HepG2 (cell line): ENCODE measurements around the gene ITIH2. TPM values are rescaled to one million over a fixed set of nuclear protein-coding genes. Genes with fewer than 3 reads are reported as not detected.

ENCODE experiments used
- AKAP8 ChIP-seq: sonication (generic); formaldehyde crosslinking; IDR thresholded peaks from 2 replicates; pipeline ENCODE4 v1.5.1; 2020; ENCODE audit warnings: mild to moderate bottlenecking, missing genetic modification reagents
- CBX2 ChIP-seq, 2 experiments: fragments of 200-600 bp in 1 of 2; sonication (generic); formaldehyde crosslinking in 1 of 2; IDR thresholded peaks; 2 replicates each; pipeline versions ENCODE4 v1.7.0 to v1.8.1; 2018 to 2022; ENCODE audit warnings: low read depth in 2 of 2, low read length in 1 of 2, mild to moderate bottlenecking in 1 of 2, missing genetic modification reagents in 1 of 2
- MIER3 ChIP-seq: IDR thresholded peaks from 2 replicates; pipeline ENCODE4 v1.6.1; 2016; ENCODE audit warnings: missing compliant biosample characterization, borderline replicate concordance
- MTERF4 ChIP-seq: sonication (generic); formaldehyde crosslinking; IDR thresholded peaks from 2 replicates; pipeline ENCODE4 v1.8.0; 2023; ENCODE audit warnings: mild to moderate bottlenecking, missing genetic modification reagents
- SMARCC2 ChIP-seq: fragments of 450-650 bp; IDR thresholded peaks from 2 replicates; pipeline ENCODE4 v1.6.1; 2017; ENCODE audit warnings: antibody characterized with exemption, mild to moderate bottlenecking
- THAP11 ChIP-seq: IDR thresholded peaks from 2 replicates; pipeline ENCODE4 v1.6.1; 2016; ENCODE audit warnings: missing biosample characterization, missing genetic modification reagents
- YEATS2 ChIP-seq: sonication (generic); formaldehyde crosslinking; IDR thresholded peaks from 2 replicates; pipeline ENCODE4 v1.4.0; 2020; ENCODE audit warnings: missing genetic modification reagents, borderline replicate concordance
- ZFYVE20 ChIP-seq: sonication (generic); formaldehyde crosslinking; IDR thresholded peaks from 2 replicates; pipeline ENCODE4 v1.8.0; 2023; ENCODE audit warnings: low read depth, mild to moderate bottlenecking, moderate library complexity, missing genetic modification reagents, borderline replicate concordance
- ZNF496 ChIP-seq: sonication (generic); formaldehyde crosslinking; IDR thresholded peaks from 2 replicates; pipeline ENCODE4 v1.8.1; 2023; ENCODE audit warnings: mild to moderate bottlenecking, moderate library complexity, missing genetic modification reagents; ENCODE audit not compliant: insufficient replicate concordance
- ZNF563 ChIP-seq: sonication (generic); formaldehyde crosslinking; IDR thresholded peaks from 2 replicates; pipeline ENCODE4 v1.8.0; 2022; ENCODE audit warnings: mild to moderate bottlenecking, moderate library complexity, missing genetic modification reagents
- ZNF660 ChIP-seq: sonication (generic); formaldehyde crosslinking; IDR thresholded peaks from 2 replicates; pipeline ENCODE4 v1.5.1; 2020; ENCODE audit warnings: mild to moderate bottlenecking, low read depth, missing genetic modification reagents, borderline replicate concordance
- ZNF713 ChIP-seq: sonication (generic); formaldehyde crosslinking; IDR thresholded peaks from 2 replicates; pipeline ENCODE4 v1.4.0; 2020; ENCODE audit warnings: mild to moderate bottlenecking, missing genetic modification reagents
- polyA plus RNA-seq, 8 experiments: library from polyadenylated mRNA; depleted of rRNA in 3 of 8; stranded (reverse) in 7 of 8; unstranded in 1 of 8; fragments of >200 nt; fragmentation: Illumina TruSeq in 4 of 8; extraction: Trizol in 4 of 8; gene quantifications; 2 replicates each; pipeline versions ENCODE4 v1.2.1 to v1.2.3, GENCODE V29; 2011 to 2016; ENCODE audit warnings: low read depth in 4 of 8, missing spikeins in 1 of 8, mixed read lengths in 1 of 8; ENCODE audit not compliant: insufficient read depth in 1 of 8
- total RNA-seq, 5 experiments: library from RNA; depleted of rRNA; stranded (reverse); fragments of >200 nt; fragmentation: Illumina TruSeq; extraction: Trizol; gene quantifications; 2 replicates each; pipeline ENCODE4 v1.2.3, GENCODE V29; 2016; ENCODE audit warnings: low read depth in 1 of 5
- TF ChIP-seq, protein P1 (sequence below): sonication (generic); formaldehyde crosslinking; IDR thresholded peaks from 2 replicates; pipeline ENCODE4 v1.5.1; 2020; ENCODE audit warnings: mild to moderate bottlenecking, missing genetic modification reagents, moderate library complexity
- TF ChIP-seq, protein P2 (sequence below): sonication (generic); formaldehyde crosslinking; conservative IDR thresholded peaks from 2 replicates; pipeline ENCODE4 v1.4.0; 2020; ENCODE audit warnings: missing genetic modification reagents
- TF ChIP-seq, protein P3 (sequence below): IDR thresholded peaks from 2 replicates; pipeline ENCODE4 v1.6.1; 2012; ENCODE audit warnings: low read length, improper control_type of control experiment
- TF ChIP-seq, protein P4 (sequence below): IDR thresholded peaks from 2 replicates; pipeline ENCODE4 v1.6.1; 2018; ENCODE audit warnings: missing genetic modification reagents

The ITIH2 gene
- total and polyA plus RNA-seq, 2 of the 13 experiments (the other 11 are each of a cell fraction or from before 2014, with no cell fraction given), result 1,197 to 1,427 TPM

GRCh38 chr10:7707102-7707501 is 4.0 kb downstream of the ITIH2 start (continued):
- TF ChIP-seq, protein P1, sequence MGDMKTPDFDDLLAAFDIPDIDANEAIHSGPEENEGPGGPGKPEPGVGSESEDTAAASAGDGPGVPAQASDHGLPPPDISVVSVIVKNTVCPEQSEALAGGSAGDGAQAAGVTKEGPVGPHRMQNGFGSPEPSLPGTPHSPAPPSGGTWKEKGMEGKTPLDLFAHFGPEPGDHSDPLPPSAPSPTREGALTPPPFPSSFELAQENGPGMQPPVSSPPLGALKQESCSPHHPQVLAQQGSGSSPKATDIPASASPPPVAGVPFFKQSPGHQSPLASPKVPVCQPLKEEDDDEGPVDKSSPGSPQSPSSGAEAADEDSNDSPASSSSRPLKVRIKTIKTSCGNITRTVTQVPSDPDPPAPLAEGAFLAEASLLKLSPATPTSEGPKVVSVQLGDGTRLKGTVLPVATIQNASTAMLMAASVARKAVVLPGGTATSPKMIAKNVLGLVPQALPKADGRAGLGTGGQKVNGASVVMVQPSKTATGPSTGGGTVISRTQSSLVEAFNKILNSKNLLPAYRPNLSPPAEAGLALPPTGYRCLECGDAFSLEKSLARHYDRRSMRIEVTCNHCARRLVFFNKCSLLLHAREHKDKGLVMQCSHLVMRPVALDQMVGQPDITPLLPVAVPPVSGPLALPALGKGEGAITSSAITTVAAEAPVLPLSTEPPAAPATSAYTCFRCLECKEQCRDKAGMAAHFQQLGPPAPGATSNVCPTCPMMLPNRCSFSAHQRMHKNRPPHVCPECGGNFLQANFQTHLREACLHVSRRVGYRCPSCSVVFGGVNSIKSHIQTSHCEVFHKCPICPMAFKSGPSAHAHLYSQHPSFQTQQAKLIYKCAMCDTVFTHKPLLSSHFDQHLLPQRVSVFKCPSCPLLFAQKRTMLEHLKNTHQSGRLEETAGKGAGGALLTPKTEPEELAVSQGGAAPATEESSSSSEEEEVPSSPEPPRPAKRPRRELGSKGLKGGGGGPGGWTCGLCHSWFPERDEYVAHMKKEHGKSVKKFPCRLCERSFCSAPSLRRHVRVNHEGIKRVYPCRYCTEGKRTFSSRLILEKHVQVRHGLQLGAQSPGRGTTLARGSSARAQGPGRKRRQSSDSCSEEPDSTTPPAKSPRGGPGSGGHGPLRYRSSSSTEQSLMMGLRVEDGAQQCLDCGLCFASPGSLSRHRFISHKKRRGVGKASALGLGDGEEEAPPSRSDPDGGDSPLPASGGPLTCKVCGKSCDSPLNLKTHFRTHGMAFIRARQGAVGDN (CRISPR knock-in tag), result no peak
- no peak for TF ChIP-seq ZFYVE20 (CRISPR knock-in tag)
- no peak for TF ChIP-seq MTERF4 (CRISPR knock-in tag)
- no peak for TF ChIP-seq ZNF713
- TF ChIP-seq, protein P2, sequence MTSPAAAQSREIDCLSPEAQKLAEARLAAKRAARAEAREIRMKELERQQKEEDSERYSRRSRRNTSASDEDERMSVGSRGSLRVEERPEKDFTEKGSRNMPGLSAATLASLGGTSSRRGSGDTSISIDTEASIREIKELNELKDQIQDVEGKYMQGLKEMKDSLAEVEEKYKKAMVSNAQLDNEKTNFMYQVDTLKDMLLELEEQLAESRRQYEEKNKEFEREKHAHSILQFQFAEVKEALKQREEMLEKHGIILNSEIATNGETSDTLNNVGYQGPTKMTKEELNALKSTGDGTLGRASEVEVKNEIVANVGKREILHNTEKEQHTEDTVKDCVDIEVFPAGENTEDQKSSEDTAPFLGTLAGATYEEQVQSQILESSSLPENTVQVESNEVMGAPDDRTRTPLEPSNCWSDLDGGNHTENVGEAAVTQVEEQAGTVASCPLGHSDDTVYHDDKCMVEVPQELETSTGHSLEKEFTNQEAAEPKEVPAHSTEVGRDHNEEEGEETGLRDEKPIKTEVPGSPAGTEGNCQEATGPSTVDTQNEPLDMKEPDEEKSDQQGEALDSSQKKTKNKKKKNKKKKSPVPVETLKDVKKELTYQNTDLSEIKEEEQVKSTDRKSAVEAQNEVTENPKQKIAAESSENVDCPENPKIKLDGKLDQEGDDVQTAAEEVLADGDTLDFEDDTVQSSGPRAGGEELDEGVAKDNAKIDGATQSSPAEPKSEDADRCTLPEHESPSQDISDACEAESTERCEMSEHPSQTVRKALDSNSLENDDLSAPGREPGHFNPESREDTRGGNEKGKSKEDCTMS, result no peak
- no peak for TF ChIP-seq CBX2 (IDR thresholded peaks at IDR 0.05; ENCODE audit: low read depth, low read length)
- TF ChIP-seq CBX2 (CRISPR knock-in tag; IDR thresholded peaks at IDR 0.05; ENCODE audit: low read depth), result no peak
- TF ChIP-seq, protein P3, sequence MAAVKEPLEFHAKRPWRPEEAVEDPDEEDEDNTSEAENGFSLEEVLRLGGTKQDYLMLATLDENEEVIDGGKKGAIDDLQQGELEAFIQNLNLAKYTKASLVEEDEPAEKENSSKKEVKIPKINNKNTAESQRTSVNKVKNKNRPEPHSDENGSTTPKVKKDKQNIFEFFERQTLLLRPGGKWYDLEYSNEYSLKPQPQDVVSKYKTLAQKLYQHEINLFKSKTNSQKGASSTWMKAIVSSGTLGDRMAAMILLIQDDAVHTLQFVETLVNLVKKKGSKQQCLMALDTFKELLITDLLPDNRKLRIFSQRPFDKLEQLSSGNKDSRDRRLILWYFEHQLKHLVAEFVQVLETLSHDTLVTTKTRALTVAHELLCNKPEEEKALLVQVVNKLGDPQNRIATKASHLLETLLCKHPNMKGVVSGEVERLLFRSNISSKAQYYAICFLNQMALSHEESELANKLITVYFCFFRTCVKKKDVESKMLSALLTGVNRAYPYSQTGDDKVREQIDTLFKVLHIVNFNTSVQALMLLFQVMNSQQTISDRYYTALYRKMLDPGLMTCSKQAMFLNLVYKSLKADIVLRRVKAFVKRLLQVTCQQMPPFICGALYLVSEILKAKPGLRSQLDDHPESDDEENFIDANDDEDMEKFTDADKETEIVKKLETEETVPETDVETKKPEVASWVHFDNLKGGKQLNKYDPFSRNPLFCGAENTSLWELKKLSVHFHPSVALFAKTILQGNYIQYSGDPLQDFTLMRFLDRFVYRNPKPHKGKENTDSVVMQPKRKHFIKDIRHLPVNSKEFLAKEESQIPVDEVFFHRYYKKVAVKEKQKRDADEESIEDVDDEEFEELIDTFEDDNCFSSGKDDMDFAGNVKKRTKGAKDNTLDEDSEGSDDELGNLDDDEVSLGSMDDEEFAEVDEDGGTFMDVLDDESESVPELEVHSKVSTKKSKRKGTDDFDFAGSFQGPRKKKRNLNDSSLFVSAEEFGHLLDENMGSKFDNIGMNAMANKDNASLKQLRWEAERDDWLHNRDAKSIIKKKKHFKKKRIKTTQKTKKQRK, result no peak
- no peak for TF ChIP-seq ZNF563 (CRISPR knock-in tag)
- TF ChIP-seq ZNF660 (CRISPR knock-in tag), result no peak
- TF ChIP-seq AKAP8 (CRISPR knock-in tag), result no peak
- no peak for TF ChIP-seq SMARCC2
- TF ChIP-seq ZNF496, result no peak
- TF ChIP-seq MIER3 (CRISPR knock-in tag), result peak; percentile 75; the same call in 1 of the 2 replicates
- TF ChIP-seq THAP11, result 0 out of 2 replicates have a peak, but pooled peaks have one; percentile 28
- TF ChIP-seq, protein P4, sequence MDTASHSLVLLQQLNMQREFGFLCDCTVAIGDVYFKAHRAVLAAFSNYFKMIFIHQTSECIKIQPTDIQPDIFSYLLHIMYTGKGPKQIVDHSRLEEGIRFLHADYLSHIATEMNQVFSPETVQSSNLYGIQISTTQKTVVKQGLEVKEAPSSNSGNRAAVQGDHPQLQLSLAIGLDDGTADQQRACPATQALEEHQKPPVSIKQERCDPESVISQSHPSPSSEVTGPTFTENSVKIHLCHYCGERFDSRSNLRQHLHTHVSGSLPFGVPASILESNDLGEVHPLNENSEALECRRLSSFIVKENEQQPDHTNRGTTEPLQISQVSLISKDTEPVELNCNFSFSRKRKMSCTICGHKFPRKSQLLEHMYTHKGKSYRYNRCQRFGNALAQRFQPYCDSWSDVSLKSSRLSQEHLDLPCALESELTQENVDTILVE, result peak; percentile 77; the same call in 1 of the 2 replicates
- TF ChIP-seq YEATS2 (CRISPR knock-in tag), result peak; percentile 43; the same call in 1 of the 2 replicates
